ENCODE results near the gene GLG1.
A peak's percentile ranks its signal among the peaks of the same experiment; 100 is the strongest.
"Not testable (repeated sequence)": the region's sequence is repeated elsewhere in the genome, so short reads cannot be mapped to it uniquely, and the experiment has no call there.

Gene GLG1

GRCh38 chr16:74438492-74438979 is 168.4 kb downstream of the GLG1 start:
- Mint-ChIP-seq H3K9me3 (peaks cover 24% of the 10 kb centered on the region), H3K27me3 (no peaks in the 10 kb centered on the region), H3K27ac (peak overlapping the region; percentile 48), H3K36me3 (ENCODE audit: low read depth) (peaks cover 17% of the 10 kb centered on the region), H3K4me1 (ENCODE audit: low read depth) (peaks cover 27% of the 10 kb centered on the region), H3K4me3 (no peak overlapping the region)
- intact Hi-C loops (cut with micrococcal nuclease): no loop called here

GRCh38 chr16:74431516-74431915 is 175.4 kb downstream of the GLG1 start:
- H3K9me3 Mint-ChIP-seq: peaks cover 15% of the 10 kb centered on the region
- H3K4me3 Mint-ChIP-seq: no peak overlapping the region
- H3K27me3 Mint-ChIP-seq: no peaks in the 10 kb centered on the region
- H3K4me1 Mint-ChIP-seq (ENCODE audit: low read depth): no peaks in the 10 kb centered on the region
- intact Hi-C loops (cut with micrococcal nuclease): loop anchor here (5.0 kb wide), 1 partner anchor 69 kb away; no protein-coding TSS in a partner anchor
- H3K27ac Mint-ChIP-seq: no peak overlapping the region
- no peaks in the 10 kb centered on the region for H3K36me3 Mint-ChIP-seq (ENCODE audit: low read depth)

- not testable (repeated sequence) for H3K4me1 Mint-ChIP-seq (ENCODE audit: low read depth); H3K4me3 Mint-ChIP-seq; H3K27ac Mint-ChIP-seq; H3K36me3 Mint-ChIP-seq (ENCODE audit: low read depth); H3K27me3 Mint-ChIP-seq
- peaks cover 12% of the 10 kb centered on the region for H3K9me3 Mint-ChIP-seq
- intact Hi-C loops (cut with micrococcal nuclease): loop anchor here (5.0 kb wide), 1 partner anchor 68 kb away; no protein-coding TSS in a partner anchor
Measured at GRCh38 chr16:74430036-74430712, 176.7 kb downstream of the GLG1 start.

- H3K4me1 Mint-ChIP-seq (ENCODE audit: low read depth); H3K4me3 Mint-ChIP-seq; H3K36me3 Mint-ChIP-seq (ENCODE audit: low read depth); intact Hi-C loops (cut with micrococcal nuclease); H3K9me3 Mint-ChIP-seq; H3K27ac Mint-ChIP-seq; H3K27me3 Mint-ChIP-seq: not testable (repeated sequence)
Measured at GRCh38 chr16:74428493-74428892, 178.4 kb downstream of the GLG1 start.

- H3K4me1 Mint-ChIP-seq (ENCODE audit: low read depth); H3K9me3 Mint-ChIP-seq; H3K36me3 Mint-ChIP-seq (ENCODE audit: low read depth); H3K27ac Mint-ChIP-seq; H3K27me3 Mint-ChIP-seq; H3K4me3 Mint-ChIP-seq; intact Hi-C loops (cut with micrococcal nuclease): not testable (repeated sequence)
Measured at GRCh38 chr16:74425751-74426150, 181.2 kb downstream of the GLG1 start.

GRCh38 chr16:74423721-74424120 is 183.2 kb downstream of the GLG1 start:
- intact Hi-C loops (cut with micrococcal nuclease); H3K27me3 Mint-ChIP-seq; H3K9me3 Mint-ChIP-seq; H3K27ac Mint-ChIP-seq; H3K4me3 Mint-ChIP-seq; H3K36me3 Mint-ChIP-seq (ENCODE audit: low read depth); H3K4me1 Mint-ChIP-seq (ENCODE audit: low read depth): not testable (repeated sequence)

GRCh38 chr16:74422086-74422485 is 184.8 kb downstream of the GLG1 start:
- H3K4me1 Mint-ChIP-seq (ENCODE audit: low read depth); H3K36me3 Mint-ChIP-seq (ENCODE audit: low read depth); intact Hi-C loops (cut with micrococcal nuclease); H3K27me3 Mint-ChIP-seq; H3K27ac Mint-ChIP-seq; H3K9me3 Mint-ChIP-seq; H3K4me3 Mint-ChIP-seq: not testable (repeated sequence)

GRCh38 chr16:74421482-74421785 is 185.5 kb downstream of the GLG1 start:
- H3K27ac Mint-ChIP-seq; H3K4me3 Mint-ChIP-seq; intact Hi-C loops (cut with micrococcal nuclease); H3K9me3 Mint-ChIP-seq; H3K27me3 Mint-ChIP-seq; H3K36me3 Mint-ChIP-seq (ENCODE audit: low read depth); H3K4me1 Mint-ChIP-seq (ENCODE audit: low read depth): not testable (repeated sequence)

GRCh38 chr16:74420612-74421481 is 186.1 kb downstream of the GLG1 start, which contains the start of gene CLEC18B:
Gene CLEC18B (minus strand): TSS chr16:74421478. CDS start chr16:74421270, 208 bp downstream.
- H3K27me3 Mint-ChIP-seq; H3K27ac Mint-ChIP-seq; H3K4me1 Mint-ChIP-seq (ENCODE audit: low read depth); H3K9me3 Mint-ChIP-seq; H3K36me3 Mint-ChIP-seq (ENCODE audit: low read depth); intact Hi-C loops (cut with micrococcal nuclease); H3K4me3 Mint-ChIP-seq: not testable (repeated sequence)

- H3K27me3 Mint-ChIP-seq; H3K27ac Mint-ChIP-seq; H3K4me3 Mint-ChIP-seq; intact Hi-C loops (cut with micrococcal nuclease); H3K4me1 Mint-ChIP-seq (ENCODE audit: low read depth); H3K9me3 Mint-ChIP-seq; H3K36me3 Mint-ChIP-seq (ENCODE audit: low read depth): not testable (repeated sequence)
Measured at GRCh38 chr16:74419811-74420210, 187.1 kb downstream of the GLG1 start.

GRCh38 chr16:74417897-74418296 is 189.0 kb downstream of the GLG1 start:
- H3K36me3 Mint-ChIP-seq (ENCODE audit: low read depth); H3K4me3 Mint-ChIP-seq; H3K27me3 Mint-ChIP-seq; H3K9me3 Mint-ChIP-seq; H3K4me1 Mint-ChIP-seq (ENCODE audit: low read depth); H3K27ac Mint-ChIP-seq; intact Hi-C loops (cut with micrococcal nuclease): not testable (repeated sequence)

- H3K4me1 Mint-ChIP-seq (ENCODE audit: low read depth); intact Hi-C loops (cut with micrococcal nuclease); H3K27ac Mint-ChIP-seq; H3K27me3 Mint-ChIP-seq; H3K9me3 Mint-ChIP-seq; H3K4me3 Mint-ChIP-seq; H3K36me3 Mint-ChIP-seq (ENCODE audit: low read depth): not testable (repeated sequence)
Measured at GRCh38 chr16:74413920-74414319, 193.0 kb downstream of the GLG1 start.

- H3K4me3 Mint-ChIP-seq; H3K27ac Mint-ChIP-seq; intact Hi-C loops (cut with micrococcal nuclease); H3K27me3 Mint-ChIP-seq; H3K36me3 Mint-ChIP-seq (ENCODE audit: low read depth); H3K4me1 Mint-ChIP-seq (ENCODE audit: low read depth); H3K9me3 Mint-ChIP-seq: not testable (repeated sequence)
Measured at GRCh38 chr16:74413485-74413884, 193.4 kb downstream of the GLG1 start.

- H3K4me1 Mint-ChIP-seq (ENCODE audit: low read depth); H3K36me3 Mint-ChIP-seq (ENCODE audit: low read depth); H3K4me3 Mint-ChIP-seq; H3K9me3 Mint-ChIP-seq; H3K27me3 Mint-ChIP-seq; H3K27ac Mint-ChIP-seq; intact Hi-C loops (cut with micrococcal nuclease): not testable (repeated sequence)
Measured at GRCh38 chr16:74412775-74413390, 194.0 kb downstream of the GLG1 start.
